Renal cortical epithelial cell (primary cell): ENCODE results near the gene UST. TPM values are rescaled to one million over a fixed set of nuclear protein-coding genes. Genes with fewer than 3 reads are reported as not detected.

Experiments
- DNase-seq: peaks from one replicate; pipeline ENCODE4 v3.0.0-alpha.2; 2011; ENCODE audit warnings: low read depth
- total RNA-seq: library from RNA; depleted of rRNA; stranded (reverse); fragments of >200 nt; gene quantifications from 2 replicates; pipeline ENCODE4 v1.2.3, GENCODE V29; 2014

UST gene
- total RNA-seq, 1 donor from 2014 or later, result 2.8 TPM

GRCh38 chr6:149060985-149061760, 314.3 kb downstream of the UST start:
- peak; percentile 69 for DNase-seq

GRCh38 chr6:149061930-149062329, 315.1 kb downstream of the UST start:
- no peak for DNase-seq

GRCh38 chr6:149062653-149063348, 316.0 kb downstream of the UST start:
- DNase-seq, result no peak

GRCh38 chr6:149063468-149063867, 316.6 kb downstream of the UST start:
- DNase-seq, result no peak

GRCh38 chr6:149064001-149064659, 317.3 kb downstream of the UST start:
- DNase-seq, result no peak

- no peak for DNase-seq
Observed at GRCh38 chr6:149064660-149065015, 317.8 kb downstream of the UST start.

- no peak for DNase-seq
Observed at GRCh38 chr6:149065121-149065520, 318.3 kb downstream of the UST start.

GRCh38 chr6:149065658-149066556, 319.1 kb downstream of the UST start:
- no peak for DNase-seq

- DNase-seq, result no peak
Observed at GRCh38 chr6:149071997-149072396, 325.2 kb downstream of the UST start.

GRCh38 chr6:149074832-149075258, 328.0 kb downstream of the UST start:
- DNase-seq, result no peak

GRCh38 chr6:149075616-149076354, 329.0 kb downstream of the UST start:
- DNase-seq, result peak; percentile 61

GRCh38 chr6:149076355-149076734, 329.5 kb downstream of the UST start:
- no peak for DNase-seq

GRCh38 chr6:149077208-149077607, 330.4 kb downstream of the UST start:
- no peak for DNase-seq

- DNase-seq, result no peak
Observed at GRCh38 chr6:149078211-149078782, 331.5 kb downstream of the UST start.

- DNase-seq, result no peak
Observed at GRCh38 chr6:149079456-149079855, 332.6 kb downstream of the UST start.

- peak; percentile 65 for DNase-seq
Observed at GRCh38 chr6:149079911-149080491, 333.2 kb downstream of the UST start.

GRCh38 chr6:149080511-149080910, 333.7 kb downstream of the UST start:
- DNase-seq, result peak; percentile 64

- DNase-seq, result no peak
Observed at GRCh38 chr6:149081281-149081680, 334.5 kb downstream of the UST start.

- peak; percentile 67 for DNase-seq
Observed at GRCh38 chr6:149082320-149082719, 335.5 kb downstream of the UST start.

- no peak for DNase-seq
Observed at GRCh38 chr6:149084026-149084425, 337.2 kb downstream of the UST start.
